HG02588 (cell line): Measurements from ENCODE around the gene EXT2.

Experiments
- ATAC-seq: cut with Tn5 transposase; IDR thresholded peaks from one replicate; pipeline ENCODE4 v1.9.1; 2021; ENCODE audit warnings: mild to moderate bottlenecking, moderate library complexity; ENCODE audit not compliant: unreplicated experiment

EXT2 gene

DNA sequence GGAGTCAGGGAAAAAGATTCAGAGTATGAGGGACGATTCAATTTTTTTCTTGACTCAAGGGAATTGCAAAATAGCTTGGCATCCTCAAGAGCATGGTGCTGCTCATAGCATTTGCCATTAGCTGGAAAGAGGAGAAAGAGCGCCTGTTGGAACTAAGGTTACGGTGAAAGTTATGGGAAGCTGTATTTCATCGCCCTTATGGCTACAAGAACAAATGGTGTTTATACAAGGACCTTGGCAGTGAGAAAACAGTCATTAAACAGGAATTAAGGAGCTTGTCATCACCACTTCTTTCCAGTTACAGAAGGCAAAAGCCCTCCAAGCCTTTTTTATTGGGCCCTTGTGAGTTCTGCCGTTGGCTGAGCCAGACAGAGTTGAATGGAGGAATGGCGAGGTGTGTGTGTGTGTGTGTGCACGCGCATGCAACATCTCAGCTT lies 140.3 kb downstream of the EXT2 start:
- ATAC-seq = no peak

DNA sequence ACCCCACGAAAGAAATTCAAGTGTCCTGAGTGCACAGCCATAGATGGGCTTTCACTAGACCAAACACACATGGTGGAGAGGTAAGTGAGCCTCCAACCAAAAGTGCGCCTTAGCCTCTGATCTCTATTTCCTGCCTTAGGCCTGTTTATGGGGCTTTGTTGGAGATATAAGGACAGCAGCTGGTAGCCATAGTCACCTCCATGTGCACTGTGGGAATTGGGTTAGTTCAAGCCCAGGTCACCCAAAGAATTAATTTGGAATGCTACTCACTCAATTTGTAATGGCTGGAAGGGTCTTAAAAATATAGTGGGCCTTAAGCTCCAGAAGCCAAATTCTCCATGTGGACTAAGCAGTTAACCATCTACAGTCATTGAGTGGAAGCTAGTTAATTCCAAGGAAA lies 140.8 kb downstream of the EXT2 start:
- no peak for ATAC-seq

DNA sequence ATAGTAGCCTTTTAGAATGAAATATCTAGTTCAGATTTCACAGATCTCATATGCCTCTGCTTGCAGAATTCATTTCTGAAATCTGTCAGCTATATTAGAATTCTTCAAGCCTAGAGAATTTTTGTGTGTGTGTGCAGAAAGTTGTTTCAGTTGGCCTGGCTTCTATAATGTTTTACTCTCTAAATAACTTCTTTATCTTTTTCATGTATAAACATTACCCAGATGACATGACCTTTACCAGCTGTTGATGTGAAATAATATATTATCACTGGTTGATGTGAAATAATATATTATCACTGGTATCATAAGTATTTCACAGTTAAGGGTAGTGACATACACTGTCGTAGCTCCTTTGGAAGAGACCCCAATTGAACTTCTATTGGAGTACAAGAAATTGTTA lies 141.7 kb downstream of the EXT2 start:
- ATAC-seq = no peak

DNA sequence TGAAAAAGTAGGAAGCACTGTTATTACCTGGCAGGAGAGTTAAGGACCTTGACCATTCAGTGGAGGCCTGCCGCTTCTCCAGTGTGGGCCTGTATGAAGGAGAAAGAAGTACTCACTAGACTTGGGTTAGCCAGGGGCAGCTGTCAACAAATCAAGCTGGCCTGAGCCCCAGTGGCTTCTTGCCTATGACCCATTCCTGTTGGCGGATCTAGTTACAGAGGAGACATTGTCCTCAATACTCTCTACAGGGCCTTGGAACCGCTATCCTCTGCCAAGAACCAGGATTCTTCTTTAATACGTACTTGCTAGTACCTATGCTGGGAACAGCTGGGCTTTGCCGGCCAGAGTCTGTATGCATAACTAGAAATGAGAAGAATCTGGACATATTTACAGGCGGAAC lies 146.4 kb downstream of the EXT2 start:
- ATAC-seq = no peak

DNA sequence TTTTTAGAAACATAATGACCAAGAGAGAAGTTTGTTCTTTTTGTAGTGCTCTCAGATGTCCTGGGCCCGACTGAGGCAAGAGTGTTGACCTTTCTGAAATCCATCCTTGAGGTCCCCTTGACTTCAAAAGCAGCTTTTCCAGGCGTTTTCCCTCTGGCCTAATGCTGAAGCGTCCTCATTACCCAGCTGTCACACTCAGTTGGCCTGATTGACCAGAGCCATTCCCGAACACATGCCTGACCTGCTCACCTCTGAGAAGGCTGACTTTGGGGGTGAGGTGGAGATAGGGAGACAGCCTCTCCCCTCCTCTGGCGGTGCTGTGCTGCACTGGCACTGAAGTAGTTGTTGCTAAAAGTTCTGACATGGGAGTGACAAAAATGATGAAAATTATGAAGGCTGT lies 147.6 kb downstream of the EXT2 start:
- no peak for ATAC-seq

DNA sequence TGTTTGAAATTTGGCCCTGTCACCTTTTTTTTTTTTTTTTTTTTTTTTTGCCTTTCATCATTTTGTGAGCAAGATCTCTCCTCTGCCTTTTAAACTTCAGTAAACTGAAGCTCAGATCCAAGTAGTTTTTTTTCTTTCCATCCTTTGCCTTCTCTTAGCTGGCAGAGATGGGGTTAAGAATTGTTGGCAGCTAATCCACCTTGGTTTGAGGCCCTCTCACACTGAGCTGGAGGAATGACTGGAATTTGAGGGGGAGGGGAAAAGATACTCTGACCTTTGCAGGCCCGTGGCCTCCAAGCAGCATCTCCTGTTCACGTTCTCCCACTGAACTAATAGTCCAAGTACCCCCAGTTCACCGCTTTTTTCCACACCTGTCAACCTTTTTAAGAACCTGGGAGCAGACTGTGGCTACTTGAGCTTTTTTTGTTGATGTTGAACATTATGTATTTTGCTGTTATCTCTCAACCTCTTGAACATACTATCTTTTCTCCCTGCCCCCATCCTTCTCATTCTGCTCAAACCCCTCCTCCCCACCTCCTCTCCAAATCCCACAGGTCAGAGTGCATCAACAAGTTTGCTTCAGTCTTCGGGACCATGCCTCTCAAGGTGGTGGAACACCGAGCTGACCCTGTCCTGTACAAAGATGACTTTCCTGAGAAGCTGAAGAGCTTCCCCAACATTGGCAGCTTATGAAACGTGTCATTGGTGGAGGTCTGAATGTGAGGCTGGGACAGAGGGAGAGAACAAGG lies 148.3 kb downstream of the EXT2 start:
- ATAC-seq = no peak

DNA sequence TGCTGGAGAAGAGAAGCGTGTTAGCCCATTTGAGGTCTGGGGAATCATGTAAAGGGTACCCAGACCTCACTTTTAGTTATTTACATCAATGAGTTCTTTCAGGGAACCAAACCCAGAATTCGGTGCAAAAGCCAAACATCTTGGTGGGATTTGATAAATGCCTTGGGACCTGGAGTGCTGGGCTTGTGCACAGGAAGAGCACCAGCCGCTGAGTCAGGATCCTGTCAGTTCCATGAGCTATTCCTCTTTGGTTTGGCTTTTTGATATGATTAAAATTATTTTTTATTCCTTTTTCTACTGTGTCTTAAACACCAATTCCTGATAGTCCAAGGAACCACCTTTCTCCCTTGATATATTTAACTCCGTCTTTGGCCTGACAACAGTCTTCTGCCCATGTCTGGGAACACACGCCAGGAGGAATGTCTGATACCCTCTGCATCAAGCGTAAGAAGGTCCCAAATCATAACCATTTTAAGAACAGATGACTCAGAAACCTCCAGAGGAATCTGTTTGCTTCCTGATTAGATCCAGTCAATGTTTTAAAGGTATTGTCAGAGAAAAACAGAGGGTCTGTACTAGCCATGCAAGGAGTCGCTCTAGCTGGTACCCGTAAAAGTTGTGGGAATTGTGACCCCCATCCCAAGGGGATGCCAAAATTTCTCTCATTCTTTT lies 149.3 kb downstream of the EXT2 start:
- no peak for ATAC-seq

DNA sequence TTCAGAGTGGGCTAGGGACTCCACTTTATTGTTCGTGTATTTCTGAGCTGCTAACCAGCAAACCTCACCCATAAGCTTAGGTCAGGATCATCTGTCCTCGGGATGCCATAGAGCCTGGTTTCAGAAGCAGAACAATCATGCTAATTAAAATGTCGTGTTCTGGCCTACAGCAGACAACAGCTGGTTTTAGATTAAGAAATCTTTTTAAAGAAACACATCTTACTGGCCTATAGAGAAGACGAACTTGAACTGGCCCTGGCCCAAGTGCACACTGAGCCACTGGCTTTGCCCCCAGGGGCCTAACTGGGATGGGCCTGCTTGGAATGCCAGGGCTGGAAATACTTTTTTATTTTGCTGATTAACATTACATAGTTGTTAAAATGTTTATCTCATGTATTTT lies 151.2 kb downstream of the EXT2 start:
- ATAC-seq = no peak

DNA sequence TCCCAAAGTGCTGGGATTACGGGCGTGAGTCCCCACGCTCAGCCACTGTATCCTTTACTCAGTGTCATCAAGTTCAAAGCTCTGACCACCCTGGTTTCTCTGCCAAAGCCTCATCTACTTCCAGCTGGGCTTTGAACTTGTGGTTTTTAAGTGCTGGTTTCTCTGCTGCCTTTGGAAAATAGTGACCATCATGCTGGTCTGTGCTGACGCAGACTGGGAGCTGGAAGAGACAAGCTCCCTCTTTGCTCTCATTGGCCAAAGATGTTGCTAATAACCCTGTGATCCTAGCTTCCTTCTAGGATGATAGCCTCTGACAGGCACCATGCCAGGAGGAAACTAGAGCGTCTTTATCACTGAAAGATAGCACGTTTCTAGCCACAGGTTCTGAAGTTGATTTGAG lies 152.0 kb downstream of the EXT2 start:
- ATAC-seq = no peak

DNA sequence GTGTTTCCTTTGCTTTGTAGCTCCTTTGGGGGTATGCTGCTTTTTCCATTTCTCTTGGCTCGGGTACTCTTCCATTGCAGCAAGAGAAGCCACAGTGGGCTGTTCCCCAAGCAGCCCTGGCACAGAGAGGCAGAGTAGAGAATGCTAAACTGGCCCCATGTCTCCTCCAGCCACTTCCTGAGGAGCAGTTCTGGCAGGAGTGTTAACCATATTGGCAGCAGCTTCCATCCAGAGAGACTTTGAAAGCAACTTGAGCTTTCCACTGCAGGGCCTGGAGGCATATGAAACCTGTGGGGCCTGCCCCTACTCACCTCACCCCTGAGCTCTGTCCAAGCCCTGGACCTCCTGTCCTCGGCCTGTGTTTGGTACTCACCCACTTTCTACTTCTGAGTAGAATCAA lies 152.6 kb downstream of the EXT2 start:
- no peak for ATAC-seq

DNA sequence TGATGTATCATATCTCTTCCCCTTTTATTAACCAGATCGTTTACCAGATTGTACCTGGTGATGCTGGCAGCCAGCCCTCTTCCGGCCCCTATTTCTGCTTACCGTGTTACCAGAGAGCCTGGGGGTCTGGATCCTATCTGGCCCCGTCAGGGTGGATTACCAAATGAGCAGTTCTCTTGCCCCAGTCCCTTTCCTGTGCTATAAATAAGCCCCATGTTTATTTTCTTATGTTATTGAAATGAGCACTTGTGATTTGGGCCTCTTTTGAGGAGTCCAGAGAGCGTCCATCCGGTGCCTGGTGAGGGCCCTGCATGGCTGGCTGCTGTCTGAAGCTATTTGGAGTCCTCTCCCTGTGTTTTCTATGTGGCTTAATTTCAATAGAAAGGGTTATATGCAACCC lies 154.9 kb downstream of the EXT2 start:
- no peak for ATAC-seq

DNA sequence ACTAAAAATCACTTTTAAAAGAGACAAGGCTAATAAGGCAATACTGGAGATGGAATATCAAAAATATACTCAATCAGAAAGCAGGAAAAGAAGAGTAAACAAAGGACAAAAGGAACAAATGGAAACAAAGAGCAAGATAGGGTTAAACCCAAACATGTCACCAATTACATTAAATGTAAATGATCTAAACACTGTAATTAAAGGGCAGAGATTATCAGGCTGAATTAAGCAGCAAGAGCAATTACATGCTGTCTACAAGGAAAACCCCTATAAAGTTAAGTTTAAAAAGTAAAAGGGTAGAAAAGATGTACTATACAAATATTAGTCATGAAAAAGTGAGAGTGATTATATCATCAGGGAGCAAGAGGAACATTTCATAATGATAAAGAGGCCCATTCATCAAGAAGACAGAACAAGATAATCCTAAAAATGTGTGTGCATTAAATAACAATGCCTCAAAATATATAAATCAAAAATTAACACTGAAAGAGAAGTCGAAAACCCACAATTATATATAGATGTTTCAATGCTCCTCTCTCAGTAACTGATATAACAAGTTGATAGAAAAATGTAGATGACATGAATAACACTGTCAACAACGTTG lies 157.6 kb downstream of the EXT2 start:
- no peak for ATAC-seq

DNA sequence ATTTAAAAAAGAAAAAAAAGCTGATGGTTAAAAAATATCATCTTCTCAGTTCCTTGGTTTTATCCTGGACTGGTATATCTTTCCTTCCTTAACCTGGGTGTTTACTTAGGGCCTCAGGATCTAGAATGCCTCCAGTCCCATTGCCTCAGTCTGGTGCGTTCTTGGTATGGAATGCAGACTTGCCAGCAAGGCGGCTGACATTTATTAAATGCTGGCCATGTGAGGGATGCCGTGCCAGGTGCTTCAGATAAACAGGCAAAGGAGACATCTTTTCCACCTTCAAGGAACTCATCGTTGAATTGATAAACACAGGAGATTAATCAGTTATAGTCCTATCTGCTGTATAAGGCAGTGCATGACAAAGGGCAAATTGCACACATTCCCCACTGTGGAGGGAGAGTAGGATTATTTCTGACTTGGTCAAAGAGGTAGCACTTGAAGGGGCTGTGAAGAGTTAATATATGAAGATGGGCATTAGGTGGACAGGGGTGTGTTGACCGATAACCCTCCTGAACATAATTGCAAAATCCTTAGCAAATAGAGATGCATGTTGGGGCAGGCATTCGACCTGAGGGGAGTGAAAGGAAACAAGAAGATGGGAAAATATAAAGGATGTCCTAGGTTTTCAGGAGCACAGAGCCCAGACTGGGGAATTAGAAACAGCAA lies 160.1 kb downstream of the EXT2 start:
- ATAC-seq = no peak

DNA sequence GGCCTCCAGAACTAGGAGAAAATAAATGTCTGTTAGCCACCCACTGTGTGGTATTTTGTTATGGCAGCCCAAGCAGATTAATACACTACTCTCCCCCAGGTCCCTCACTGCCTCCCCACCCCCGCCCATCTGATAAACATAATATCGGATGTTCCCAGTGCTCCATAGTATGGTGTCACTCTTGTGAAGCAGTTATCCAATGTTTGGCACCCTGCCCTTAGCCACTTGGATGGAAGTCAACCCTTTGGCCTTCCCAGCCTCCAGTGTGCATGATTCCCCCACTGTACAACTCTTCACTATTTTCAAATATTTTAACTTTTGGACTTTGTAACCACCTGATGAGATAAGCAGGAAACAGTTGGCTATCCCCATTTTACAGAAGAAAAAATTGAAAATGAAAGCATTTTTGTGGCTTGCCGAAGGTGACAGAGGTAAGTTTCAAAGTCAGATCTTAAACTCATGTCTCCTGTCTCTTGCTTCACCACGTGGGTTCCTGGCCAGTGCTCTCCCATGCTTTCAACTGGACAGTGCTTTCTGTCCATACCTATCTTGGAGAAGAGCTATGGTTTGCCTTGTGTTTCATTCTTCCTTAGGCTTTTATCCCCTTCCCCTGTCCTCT lies 161.3 kb downstream of the EXT2 start:
- ATAC-seq = no peak

DNA sequence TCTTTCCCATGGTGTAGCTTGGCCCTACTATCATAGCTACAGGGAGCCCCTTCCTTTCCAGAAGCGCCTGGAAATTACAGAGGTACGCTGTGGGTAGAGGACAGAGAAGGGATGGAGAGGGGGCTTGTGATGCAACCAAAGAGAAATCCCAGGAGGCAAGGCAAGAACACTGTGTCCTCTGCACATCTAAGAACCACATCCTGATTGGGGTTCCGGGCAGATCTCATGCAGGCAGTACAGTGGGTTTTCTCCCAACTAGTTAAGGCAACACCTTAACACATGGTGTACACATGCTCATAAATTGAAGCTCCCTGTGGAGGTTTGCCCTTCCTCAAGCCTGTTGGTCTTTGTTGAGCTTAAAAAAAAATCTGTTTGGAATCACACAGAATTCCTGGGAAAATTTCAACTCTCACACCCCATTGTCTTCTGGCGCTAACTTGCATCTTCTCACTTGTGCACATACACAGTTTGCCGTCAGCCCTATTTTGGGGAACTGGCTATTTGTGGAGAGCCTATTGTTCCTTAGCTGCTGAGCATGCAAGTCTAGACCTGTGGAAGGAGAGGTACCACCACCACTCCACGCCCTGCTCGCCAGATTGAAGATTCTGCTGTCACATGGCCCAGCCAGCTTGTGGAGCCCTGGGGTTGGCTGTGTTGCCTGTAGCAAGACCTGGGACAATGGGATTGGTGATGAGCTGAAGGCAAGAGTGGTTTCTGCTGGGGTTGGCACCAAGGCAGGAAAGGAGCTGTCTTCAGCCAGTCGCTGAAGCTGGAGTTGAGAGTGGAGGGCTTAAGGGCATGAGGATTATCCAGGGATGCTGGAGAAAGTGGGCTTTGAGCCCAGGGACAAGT lies 162.1 kb downstream of the EXT2 start:
- ATAC-seq = no peak

DNA sequence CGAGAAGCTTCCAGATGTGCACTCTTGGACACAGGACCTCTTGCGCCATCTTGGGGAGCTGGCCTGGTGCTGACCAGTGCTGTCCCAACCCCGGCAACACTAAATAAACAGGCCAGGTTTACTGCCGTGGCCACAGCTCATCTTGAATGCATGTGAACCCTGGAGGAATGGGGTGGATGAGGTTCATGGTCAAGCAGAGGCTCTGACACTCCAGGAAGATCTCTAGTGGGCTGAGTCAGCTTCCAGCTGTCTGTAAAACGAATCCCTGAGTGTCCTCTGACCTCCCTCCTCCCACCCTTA lies 162.7 kb downstream of the EXT2 start:
- ATAC-seq = no peak

DNA sequence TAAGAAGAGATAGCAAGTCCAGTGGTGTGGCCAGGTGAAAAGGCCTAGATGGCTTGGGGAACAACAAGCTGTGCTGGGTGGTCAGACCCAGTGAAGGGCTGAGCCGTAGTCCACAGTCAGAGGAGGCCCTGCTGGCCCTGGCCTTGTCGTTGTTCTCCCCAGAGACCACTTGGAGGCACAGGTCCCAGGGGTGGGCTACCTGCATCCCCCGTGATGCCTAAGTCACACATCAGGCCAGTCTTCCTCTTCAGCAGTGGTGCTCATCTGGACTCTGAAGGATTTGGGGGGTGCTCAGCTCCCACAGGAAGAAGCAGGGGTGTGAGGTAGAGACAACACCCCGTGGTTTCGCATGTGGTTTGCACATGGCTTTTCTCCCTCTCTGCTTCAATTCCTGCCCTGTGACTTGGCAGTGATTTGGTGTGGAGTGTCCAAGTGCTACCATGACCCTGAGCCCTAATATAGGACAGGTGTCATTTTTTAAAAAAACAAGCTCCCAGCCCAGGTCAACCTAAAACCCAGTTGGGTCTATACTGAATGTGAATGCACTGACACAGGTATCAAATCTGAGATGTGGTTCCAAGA lies 163.5 kb downstream of the EXT2 start:
- ATAC-seq = no peak

DNA sequence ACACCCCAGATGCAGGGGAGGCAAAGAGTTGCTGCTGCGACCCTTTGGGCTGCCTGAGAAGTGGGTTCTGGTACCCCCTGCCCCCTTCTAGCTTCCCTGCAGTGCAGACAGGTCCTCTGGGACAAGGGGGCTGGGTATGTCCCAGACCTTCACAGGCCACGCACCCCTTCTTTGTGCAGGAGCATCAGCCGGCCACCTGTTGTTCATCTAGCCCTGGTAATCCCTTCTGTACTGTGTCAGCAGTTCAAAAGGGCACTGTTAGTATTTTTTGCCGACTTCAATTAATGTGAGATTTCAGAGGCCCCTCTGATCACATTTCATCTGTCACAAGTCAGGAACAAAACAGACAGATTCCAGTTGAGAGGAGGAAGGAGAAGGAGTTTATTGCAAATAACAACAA lies 164.6 kb downstream of the EXT2 start:
- no peak for ATAC-seq

DNA sequence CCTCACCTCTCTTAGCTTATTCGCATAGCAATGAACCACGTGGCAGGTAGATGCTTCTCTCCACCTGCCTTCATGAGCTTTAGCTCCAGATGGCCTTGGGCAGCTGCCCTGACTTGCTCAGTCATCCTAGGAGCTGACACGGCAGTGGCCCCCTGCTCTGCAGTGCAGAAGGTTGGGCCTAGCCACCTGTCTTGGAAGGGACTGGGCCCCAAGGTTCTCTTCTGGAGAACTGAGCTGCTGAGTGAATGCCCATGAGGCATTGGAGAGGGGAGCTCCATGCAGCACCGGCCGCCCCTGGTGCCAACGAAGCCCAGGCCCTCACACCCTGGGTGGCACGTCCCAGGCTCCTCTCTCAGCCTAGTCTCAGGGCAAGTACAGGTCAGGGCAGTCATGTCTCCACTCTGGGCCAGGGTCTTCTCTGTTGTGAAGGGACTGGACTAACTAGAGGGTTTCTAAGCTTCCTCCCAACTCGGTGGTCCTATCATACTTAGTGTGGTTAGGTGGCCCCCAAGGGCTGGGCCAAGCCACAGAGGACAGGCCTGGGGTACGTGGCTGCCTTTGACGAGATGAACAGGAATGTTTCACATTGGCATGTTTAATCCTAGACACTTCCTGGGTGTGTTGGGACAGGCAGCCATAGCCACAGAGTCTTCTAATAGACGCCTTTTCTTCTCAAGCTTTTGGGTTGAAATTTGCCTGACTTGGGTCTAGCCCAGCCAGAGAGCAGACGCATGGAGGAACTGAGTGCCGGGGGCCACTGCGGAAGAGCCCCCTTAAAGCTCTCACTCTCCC lies 166.5 kb downstream of the EXT2 start:
- ATAC-seq = no peak
